Activated T-helper 17 cell treated with anti-CD3 and anti-CD28 coated beads, Interleukin-2, amount 50 U/mL, for 72 hours (primary cell): Measurements from ENCODE around the gene TBXAS1. TPM values are rescaled to one million over a fixed set of nuclear protein-coding genes. Genes with fewer than 3 reads are reported as not detected.
"Not testable (repeated sequence)": the region's sequence is repeated elsewhere in the genome, so short reads cannot be mapped to it uniquely, and the experiment has no call there.

ENCODE experiments used
- ATAC-seq: fragments of 150-1000 bp; cut with Tn5 transposase; replicated peaks from 2 replicates; pipeline ENCODE4 v1.10.0; 2021; ENCODE audit warnings: mild to moderate bottlenecking, moderate library complexity
- H3K27ac Mint-ChIP-seq: one replicate; pipeline ENCODE4 v1.8.0; 2022; ENCODE audit warnings: mixed read lengths
- H3K27me3 Mint-ChIP-seq: one replicate; pipeline ENCODE4 v1.8.0; 2022; ENCODE audit warnings: mixed read lengths
- H3K36me3 Mint-ChIP-seq: one replicate; pipeline ENCODE4 v1.8.0; 2022; ENCODE audit warnings: low read depth, mild to moderate bottlenecking, mixed read lengths
- H3K4me1 Mint-ChIP-seq: one replicate; pipeline ENCODE4 v1.8.0; 2022; ENCODE audit warnings: mixed read lengths
- H3K4me3 Mint-ChIP-seq: one replicate; pipeline ENCODE4 v1.8.0; 2022; ENCODE audit warnings: mild to moderate bottlenecking, mixed read lengths
- H3K9me3 Mint-ChIP-seq: one replicate; pipeline ENCODE4 v1.8.0; 2022; ENCODE audit warnings: mixed read lengths
- total RNA-seq, 2 donors: library from RNA; stranded (reverse); gene quantifications; one replicate each; pipeline ENCODE4 v1.2.3, GENCODE V29; 2022

The TBXAS1 gene
- total RNA-seq, 2 donors from 2014 or later = 17.8 to 22.0 TPM

DNA sequence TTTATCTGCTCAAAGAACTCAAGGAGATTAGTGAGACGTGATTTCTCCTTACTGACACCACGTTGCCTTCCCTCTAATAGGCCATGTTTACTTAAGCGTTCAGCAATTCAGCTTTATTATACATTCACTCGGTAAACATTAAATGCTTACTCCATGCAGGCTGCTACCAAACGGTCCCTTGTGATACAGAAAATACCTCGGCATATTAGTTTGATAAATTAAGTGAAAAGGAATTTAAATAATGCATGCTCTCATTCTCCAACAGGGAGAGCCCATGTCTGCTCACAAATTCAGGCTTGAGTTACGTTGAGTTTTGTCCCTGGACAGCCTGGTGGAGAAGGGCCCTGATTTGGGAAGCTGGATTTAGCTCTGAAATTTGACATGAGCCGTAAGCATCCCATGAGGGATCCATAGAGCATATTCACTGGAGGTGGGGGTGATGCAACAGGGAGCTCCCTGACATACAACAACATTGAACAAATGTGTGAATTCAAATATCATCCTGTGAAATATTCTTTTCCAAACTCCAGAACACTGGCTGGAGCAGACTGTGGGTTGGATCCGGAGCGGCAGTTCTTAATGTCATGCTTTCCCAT, 86.3 kb downstream of the TBXAS1 start:
- H3K27ac Mint-ChIP-seq = no peak overlapping the region
- no peak overlapping the region for H3K4me3 Mint-ChIP-seq

DNA sequence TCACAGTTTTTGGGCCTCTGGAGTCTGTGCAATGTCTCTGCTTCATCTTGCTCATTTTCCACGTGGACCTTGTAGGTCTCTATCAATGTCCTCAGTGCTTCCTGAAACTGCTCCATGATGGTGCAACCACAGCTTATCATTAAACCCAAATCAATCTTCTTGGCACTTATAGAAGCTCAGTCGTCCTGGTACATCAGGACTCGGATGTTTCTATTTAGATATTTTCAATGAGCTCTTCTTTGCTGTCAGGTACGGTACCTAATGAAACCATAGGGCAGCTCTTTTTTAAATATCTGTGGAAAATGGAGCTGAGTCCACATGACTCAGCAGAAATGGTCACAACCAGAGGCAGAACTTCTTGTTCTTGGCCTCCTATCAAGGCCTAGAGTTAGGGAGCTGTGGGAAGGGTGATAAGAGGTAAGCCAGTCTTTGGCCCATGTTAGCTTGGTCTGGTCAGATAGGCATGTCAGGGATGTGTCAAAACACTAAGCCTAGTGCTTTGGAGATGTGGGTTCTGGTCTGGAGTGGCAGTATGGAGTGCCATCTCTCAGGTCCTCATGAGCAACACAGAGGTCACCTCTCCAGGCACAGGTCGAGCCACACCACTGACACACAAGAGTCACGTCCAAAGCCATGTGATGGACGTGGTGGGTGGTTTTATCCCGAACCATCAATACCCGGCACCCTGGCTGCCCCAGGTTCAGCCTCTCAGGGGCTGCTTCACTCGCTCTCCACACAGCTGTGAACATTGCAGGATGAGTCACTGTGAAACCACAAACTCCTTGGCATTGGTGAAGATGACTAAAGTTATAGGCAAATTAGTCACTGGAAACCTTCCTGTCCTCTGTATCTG, 87.0 kb downstream of the TBXAS1 start:
- Mint-ChIP-seq H3K36me3 (peaks cover 8% of the 10 kb centered on the region), H3K4me1 (peaks cover 23% of the 10 kb centered on the region), H3K4me3 (peak overlapping the region; percentile 60), H3K27ac (peak overlapping the region; percentile 83), H3K9me3 (no peaks in the 10 kb centered on the region), H3K27me3 (no peaks in the 10 kb centered on the region)
- peak; percentile 97 for ATAC-seq

More for the DNA sequence above, 86.3 kb downstream of the TBXAS1 start:
- no peak for ATAC-seq
- H3K36me3 Mint-ChIP-seq = peaks cover 8% of the 10 kb centered on the region
- no peaks in the 10 kb centered on the region for H3K9me3 Mint-ChIP-seq
- H3K27me3 Mint-ChIP-seq = no peaks in the 10 kb centered on the region
- peaks cover 23% of the 10 kb centered on the region for H3K4me1 Mint-ChIP-seq

DNA sequence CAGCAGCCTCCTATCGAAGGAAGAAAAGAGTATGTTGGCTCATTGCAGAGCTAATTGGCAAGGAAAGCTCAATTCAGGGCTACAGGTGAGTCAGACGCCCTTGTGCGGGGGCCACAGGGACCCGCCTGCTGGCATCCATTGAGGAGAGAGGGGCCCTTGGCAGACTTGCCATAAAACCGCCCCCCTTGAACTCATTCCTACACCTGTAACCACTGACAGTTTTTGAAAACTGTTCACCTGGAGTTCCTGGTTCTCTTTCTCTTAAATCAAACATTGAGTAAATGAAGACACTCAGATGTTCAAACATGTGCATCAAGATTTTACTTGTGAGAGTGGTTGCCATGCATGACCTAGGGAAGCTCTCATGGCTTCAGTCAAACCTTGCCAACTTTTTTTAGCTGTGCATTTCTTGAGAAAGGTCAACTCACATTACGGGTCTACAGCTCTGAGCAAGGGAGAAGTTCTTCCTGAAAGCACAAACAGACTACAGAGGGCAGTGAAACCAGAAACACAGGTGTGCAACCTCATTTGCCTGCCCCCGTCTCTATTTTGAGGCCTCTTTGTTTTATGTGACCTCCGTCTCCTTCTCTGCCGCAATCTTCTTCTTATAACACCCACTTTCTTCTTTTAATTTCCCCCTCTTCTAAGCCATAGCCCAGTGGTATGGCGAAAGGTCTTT, 87.8 kb downstream of the TBXAS1 start:
- H3K27me3 Mint-ChIP-seq = no peaks in the 10 kb centered on the region
- ATAC-seq = peak; percentile 11
- H3K36me3 Mint-ChIP-seq = peaks cover 8% of the 10 kb centered on the region
- H3K27ac Mint-ChIP-seq = peak overlapping the region; percentile 83
- no peaks in the 10 kb centered on the region for H3K9me3 Mint-ChIP-seq
- H3K4me3 Mint-ChIP-seq = peak overlapping the region; percentile 60
- peaks cover 23% of the 10 kb centered on the region for H3K4me1 Mint-ChIP-seq

DNA sequence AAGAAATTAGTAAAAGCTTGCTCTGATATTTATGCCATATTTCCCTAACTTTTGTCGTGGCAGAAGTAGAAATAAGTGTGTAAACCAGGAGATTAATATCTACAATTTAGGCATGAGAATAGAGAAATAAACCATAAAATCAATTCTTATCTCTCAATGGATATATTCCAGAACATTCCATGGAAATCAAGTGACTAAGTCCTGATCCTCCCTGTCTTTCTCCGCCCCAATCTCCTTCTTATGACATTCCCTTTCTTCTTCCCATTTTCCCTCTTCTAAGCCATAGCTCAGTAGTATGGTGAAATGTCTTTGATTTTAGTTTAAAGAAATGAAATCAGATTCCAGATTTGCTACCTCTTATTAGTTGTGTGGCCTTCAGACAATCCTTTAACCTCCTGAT, 88.8 kb downstream of the TBXAS1 start:
- Mint-ChIP-seq H3K27me3 (no peaks in the 10 kb centered on the region), H3K4me1 (peaks cover 23% of the 10 kb centered on the region), H3K36me3 (peaks cover 8% of the 10 kb centered on the region), H3K27ac (no peak overlapping the region), H3K9me3 (no peaks in the 10 kb centered on the region), H3K4me3 (no peak overlapping the region)
- ATAC-seq = no peak

DNA sequence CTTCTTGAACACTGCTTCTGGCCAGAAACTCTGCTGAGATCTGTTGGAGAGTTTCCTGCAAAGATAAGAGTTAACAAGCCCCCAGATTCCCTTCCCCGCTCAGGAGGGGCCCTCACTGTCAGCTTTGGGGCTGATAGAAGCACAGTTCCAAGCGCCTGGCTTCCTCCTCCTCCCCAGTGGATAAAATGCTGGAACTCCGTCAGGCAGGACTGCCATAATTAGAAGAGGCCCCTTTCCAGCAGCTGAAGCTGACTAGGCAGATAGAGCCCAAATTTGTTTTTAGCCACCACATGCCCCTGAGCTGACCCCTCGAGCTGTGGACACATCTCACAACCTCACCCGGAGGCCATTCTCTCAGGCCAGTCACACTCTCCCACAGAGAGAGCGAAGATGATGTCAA, 89.4 kb downstream of the TBXAS1 start:
- Mint-ChIP-seq H3K27ac (no peak overlapping the region), H3K4me1 (peaks cover 23% of the 10 kb centered on the region), H3K36me3 (peaks cover 8% of the 10 kb centered on the region), H3K27me3 (no peaks in the 10 kb centered on the region), H3K9me3 (no peaks in the 10 kb centered on the region), H3K4me3 (no peak overlapping the region)
- no peak for ATAC-seq

DNA sequence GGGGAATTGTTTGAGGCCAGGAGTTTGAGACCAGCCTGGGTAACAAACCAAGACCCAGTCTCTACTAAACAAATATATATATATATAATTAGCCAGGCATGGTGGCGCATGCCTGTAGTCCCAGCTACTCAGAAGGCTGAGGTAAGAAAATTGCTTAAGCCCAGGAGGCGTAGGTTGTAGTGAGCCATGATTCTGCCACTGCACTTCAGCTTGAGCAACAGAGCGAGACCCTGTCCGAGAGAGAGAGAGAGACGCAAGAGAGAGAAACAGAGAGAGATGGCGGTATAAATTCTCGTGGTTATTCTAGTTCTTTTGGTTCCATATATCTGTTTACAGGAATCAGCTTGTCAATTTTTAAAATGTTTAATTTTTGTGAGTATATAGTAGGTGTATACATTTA, 94.0 kb downstream of the TBXAS1 start:
- H3K27me3 Mint-ChIP-seq = no peaks in the 10 kb centered on the region
- no peaks in the 10 kb centered on the region for H3K9me3 Mint-ChIP-seq
- H3K27ac Mint-ChIP-seq = no peak overlapping the region
- ATAC-seq = no peak
- H3K36me3 Mint-ChIP-seq = no peaks in the 10 kb centered on the region
- H3K4me3 Mint-ChIP-seq = no peak overlapping the region
- no peaks in the 10 kb centered on the region for H3K4me1 Mint-ChIP-seq

DNA sequence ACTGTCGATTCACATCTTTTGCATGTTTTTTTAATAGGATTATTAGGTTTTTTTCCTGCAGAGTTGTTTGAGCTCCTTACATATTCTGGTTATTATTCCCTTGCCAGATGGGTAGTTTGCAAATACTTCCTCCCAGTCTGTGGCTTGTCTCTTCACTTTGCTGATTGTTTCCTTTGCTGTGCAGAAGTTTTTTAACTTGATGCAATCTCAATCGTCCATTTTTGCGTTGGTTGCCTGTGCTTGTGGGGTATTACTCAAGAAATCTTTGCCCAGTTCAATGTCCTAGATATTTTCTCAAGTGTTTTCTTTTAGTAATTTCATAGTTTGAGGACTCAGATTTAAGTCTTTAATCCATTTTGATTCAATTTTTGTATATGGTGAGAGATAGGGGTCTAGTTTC, 95.4 kb downstream of the TBXAS1 start:
- ATAC-seq = no peak
- no peaks in the 10 kb centered on the region for H3K36me3 Mint-ChIP-seq
- no peaks in the 10 kb centered on the region for H3K27me3 Mint-ChIP-seq
- H3K27ac Mint-ChIP-seq = no peak overlapping the region
- H3K4me3 Mint-ChIP-seq = no peak overlapping the region
- H3K4me1 Mint-ChIP-seq = peaks cover 5% of the 10 kb centered on the region
- no peaks in the 10 kb centered on the region for H3K9me3 Mint-ChIP-seq

DNA sequence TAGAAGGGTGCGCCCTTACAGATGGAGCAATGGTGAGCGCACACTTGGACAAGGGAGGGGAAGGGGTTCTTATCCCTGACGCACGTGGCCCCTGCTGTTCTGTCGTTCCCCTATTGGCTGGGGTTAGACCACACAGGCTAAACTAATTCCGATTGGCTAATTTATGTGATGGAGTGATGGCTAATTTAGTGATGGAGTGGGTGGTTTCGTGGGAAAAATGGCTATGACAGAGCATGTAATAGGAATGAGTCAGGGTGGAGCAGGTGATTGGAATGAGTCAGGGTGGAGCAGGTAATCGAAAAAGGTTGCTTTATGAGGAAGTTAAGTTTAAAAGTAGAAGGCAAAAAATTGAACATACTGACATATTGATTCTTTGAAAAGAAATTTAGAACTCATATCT, 100.2 kb downstream of the TBXAS1 start:
- H3K27me3 Mint-ChIP-seq, H3K9me3 Mint-ChIP-seq, H3K4me3 Mint-ChIP-seq, H3K36me3 Mint-ChIP-seq: not testable (repeated sequence)
- Mint-ChIP-seq H3K4me1 (peaks cover 13% of the 10 kb centered on the region), H3K27ac (peak overlapping the region; percentile 23)
- peak; percentile 58 for ATAC-seq

DNA sequence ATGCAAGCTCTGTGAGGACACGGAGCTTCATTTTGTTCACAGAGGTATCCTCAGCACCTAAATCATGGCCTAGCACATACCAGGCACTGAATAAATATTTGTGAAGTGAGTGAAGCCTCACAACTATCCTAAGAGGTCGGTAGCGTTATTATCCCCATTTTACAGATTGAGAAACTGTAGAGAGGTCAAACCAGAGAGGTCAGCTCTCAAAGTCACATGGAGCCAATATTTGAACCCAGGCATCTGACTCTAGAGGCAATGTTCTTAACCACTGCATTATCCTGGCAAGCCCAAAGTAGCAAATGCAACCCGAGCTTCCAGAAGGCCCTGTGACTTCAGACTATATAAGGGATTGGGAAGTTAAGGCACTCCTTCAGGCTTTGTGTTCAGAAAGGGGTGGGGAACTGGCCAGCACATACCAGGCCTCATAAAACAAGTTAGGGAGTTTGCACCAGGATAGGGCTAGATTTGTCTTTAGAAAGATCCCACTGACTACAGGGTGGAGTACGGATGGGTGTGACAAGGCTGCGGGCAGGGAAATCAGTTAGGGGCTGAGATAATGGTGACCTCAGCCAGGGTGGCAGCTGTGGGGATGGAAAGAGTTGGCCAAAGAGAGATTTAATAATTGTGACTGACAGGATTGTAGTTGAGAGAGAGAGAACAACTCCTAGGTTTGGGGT, 101.4 kb downstream of the TBXAS1 start:
- Mint-ChIP-seq H3K27ac (peak overlapping the region; percentile 23), H3K4me3 (no peak overlapping the region), H3K36me3 (no peaks in the 10 kb centered on the region), H3K9me3 (no peaks in the 10 kb centered on the region), H3K4me1 (peaks cover 13% of the 10 kb centered on the region), H3K27me3 (no peaks in the 10 kb centered on the region)
- no peak for ATAC-seq

DNA sequence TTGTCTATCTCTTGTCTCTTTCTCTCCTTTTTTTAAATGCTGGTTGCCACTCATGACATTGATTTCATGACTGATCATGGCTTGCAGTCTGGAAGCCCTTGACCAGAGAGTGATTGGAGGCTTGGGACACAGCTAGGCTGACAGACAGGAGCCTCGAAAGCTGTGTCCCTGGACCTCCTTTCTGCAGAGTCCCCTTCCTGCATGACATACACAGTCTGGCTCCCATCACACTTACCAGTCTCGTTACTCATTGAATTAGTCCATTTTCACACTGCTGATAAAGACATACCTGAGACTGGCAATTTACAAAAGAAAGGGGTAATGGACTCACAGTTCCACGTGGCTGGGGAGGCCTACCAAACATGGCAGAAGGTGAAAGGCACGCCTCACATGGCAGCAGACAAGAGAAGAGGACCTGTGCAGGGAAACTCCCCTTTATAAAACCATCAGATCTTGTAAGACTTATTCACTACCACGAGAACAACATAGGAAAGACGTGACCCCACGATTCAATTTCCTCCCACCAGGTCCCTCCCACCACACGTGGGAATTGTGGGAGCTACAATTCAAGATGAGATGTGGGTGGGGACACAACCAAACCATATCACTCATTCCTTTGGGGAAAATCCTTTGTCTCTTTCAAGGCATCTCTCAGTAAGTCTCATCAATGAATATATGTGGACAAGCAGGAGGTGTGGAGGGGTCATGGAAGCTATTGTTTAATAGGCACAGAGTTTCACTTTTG, 102.3 kb downstream of the TBXAS1 start:
- peaks cover 5% of the 10 kb centered on the region for H3K36me3 Mint-ChIP-seq

DNA sequence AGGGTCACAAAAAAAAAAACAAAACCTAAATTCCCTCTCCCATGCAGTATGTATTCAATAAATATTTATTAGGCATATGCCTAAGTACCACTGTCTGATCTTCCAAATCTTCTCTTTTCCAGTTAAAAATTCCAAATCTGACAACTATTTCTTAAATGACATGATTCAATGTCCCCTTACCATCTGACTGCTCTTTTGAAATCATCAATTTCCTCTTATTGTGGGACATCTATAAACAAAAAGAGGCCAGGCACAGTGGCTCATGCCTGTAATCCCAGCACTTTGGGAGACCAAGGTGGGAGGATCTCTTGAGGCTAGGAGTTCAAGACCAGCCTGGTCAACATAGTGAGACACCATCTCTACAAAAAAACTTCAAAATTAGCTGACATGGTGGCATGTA, 103.5 kb downstream of the TBXAS1 start:
- Mint-ChIP-seq H3K27ac (no peak overlapping the region), H3K4me1 (peaks cover 13% of the 10 kb centered on the region)

More for the DNA sequence above, 102.3 kb downstream of the TBXAS1 start:
- peak; percentile 83 for ATAC-seq
- Mint-ChIP-seq H3K4me1 (peaks cover 13% of the 10 kb centered on the region), H3K27me3 (no peaks in the 10 kb centered on the region), H3K9me3 (no peaks in the 10 kb centered on the region), H3K4me3 (peak overlapping the region; percentile 15), H3K27ac (peak overlapping the region; percentile 44)

DNA sequence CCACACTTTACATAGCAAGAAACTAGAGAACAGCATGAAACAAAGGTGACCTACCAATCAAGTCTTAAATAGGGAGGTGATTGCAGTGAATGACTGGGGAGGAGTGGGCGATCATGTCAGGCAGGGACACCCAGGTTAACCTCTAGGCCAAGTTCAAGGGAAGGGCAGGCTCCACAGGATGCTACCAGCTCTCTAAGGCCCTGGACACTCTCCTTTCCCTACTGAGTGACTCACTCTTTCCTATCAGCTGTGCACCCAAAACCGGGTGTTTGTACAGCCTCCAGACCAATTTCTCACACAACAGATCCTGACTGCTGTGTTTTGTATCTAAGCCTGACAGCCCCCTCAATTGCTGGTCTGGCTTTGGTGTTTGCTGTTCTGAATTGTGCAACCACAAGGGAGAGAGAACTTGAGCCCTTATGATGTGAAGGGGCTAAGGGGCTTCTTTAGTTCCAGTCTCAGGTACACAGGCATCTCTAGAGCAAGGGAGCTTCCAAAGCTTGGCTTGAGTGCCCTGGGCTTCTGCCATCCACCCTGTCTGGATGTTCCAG, 107.8 kb downstream of the TBXAS1 start:
- Mint-ChIP-seq H3K4me3 (no peak overlapping the region), H3K27me3 (no peaks in the 10 kb centered on the region), H3K4me1 (peaks cover 3% of the 10 kb centered on the region), H3K9me3 (no peaks in the 10 kb centered on the region), H3K36me3 (peaks cover 13% of the 10 kb centered on the region), H3K27ac (no peak overlapping the region)
- peak; percentile 51 for ATAC-seq

More for the DNA sequence above, 103.5 kb downstream of the TBXAS1 start:
- Mint-ChIP-seq H3K9me3 (no peaks in the 10 kb centered on the region), H3K27me3 (no peaks in the 10 kb centered on the region), H3K36me3 (peaks cover 5% of the 10 kb centered on the region), H3K4me3 (no peak overlapping the region)
- ATAC-seq = no peak

DNA sequence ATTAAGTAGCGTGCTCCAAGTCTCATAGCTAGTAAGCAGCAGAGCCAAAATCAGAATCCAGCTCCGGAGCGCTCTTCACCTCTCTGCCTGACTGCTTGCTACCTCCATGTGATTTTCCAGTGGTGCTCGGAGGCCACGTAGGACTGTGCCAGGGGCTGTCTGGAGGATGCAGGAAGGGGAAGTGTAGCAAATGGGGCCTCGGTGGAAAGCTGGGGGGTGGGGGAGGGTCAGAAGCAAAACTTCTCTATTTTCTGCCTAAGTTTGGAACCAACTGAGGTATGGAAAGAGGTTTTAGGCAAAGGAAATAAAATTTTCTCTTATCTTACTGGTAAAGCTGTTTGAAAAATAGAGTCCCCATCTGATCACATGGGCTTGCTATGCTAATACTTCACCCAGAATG, 108.7 kb downstream of the TBXAS1 start:
- Mint-ChIP-seq H3K9me3 (no peaks in the 10 kb centered on the region), H3K27me3 (no peaks in the 10 kb centered on the region), H3K27ac (no peak overlapping the region), H3K4me3 (no peak overlapping the region), H3K36me3 (peaks cover 13% of the 10 kb centered on the region), H3K4me1 (peaks cover 3% of the 10 kb centered on the region)
- no peak for ATAC-seq
